Glomerular visceral epithelial cell (primary cell): ENCODE measurements around the gene PSMG4.
A peak's percentile ranks its signal among the peaks of the same experiment; 100 is the strongest.
"Not testable (repeated sequence)": the region's sequence is repeated elsewhere in the genome, so short reads cannot be mapped to it uniquely, and the experiment has no call there.

Source experiments
- DNase-seq: peaks from one replicate; pipeline ENCODE4 v3.0.0-alpha.2; 2016; ENCODE audit errors: extremely low spot score

Gene PSMG4

GRCh38 chr6:3230256-3230882 lies 28.4 kb upstream of the PSMG4 start:
- DNase-seq: no peak

GRCh38 chr6:3230900-3231246 lies 27.9 kb upstream of the PSMG4 start:
- peak; percentile 59 for DNase-seq

- DNase-seq: peak; percentile 86
These were observed 27.3 kb upstream of the PSMG4 start for GRCh38 chr6:3231247-3232016.

- DNase-seq: no peak
These were observed 26.5 kb upstream of the PSMG4 start for GRCh38 chr6:3232017-3232945.

GRCh38 chr6:3233321-3233720 lies 25.4 kb upstream of the PSMG4 start:
- no peak for DNase-seq

GRCh38 chr6:3233904-3234303 lies 24.8 kb upstream of the PSMG4 start:
- DNase-seq: no peak

GRCh38 chr6:3235486-3235885 lies 23.3 kb upstream of the PSMG4 start:
- DNase-seq: no peak

- no peak for DNase-seq
These were observed 22.7 kb upstream of the PSMG4 start for GRCh38 chr6:3236005-3236404.

GRCh38 chr6:3237761-3238662 lies 20.7 kb upstream of the PSMG4 start:
- DNase-seq: no peak

GRCh38 chr6:3239110-3239830 lies 19.5 kb upstream of the PSMG4 start:
- DNase-seq: no peak

- no peak for DNase-seq
These were observed 18.2 kb upstream of the PSMG4 start for GRCh38 chr6:3240595-3240994.

GRCh38 chr6:3241745-3242144 lies 17.0 kb upstream of the PSMG4 start:
- DNase-seq: not testable (repeated sequence)

GRCh38 chr6:3242768-3243167 lies 16.0 kb upstream of the PSMG4 start:
- DNase-seq: no peak

GRCh38 chr6:3244003-3244831 lies 14.5 kb upstream of the PSMG4 start:
- DNase-seq: no peak

GRCh38 chr6:3244832-3245161 lies 13.9 kb upstream of the PSMG4 start:
- not testable (repeated sequence) for DNase-seq

- no peak for DNase-seq
These were observed 13.5 kb upstream of the PSMG4 start for GRCh38 chr6:3245216-3245615.

- peak; percentile 87 for DNase-seq
These were observed 11.2 kb upstream of the PSMG4 start for GRCh38 chr6:3247255-3248146.

GRCh38 chr6:3249821-3250220 lies 8.9 kb upstream of the PSMG4 start:
- no peak for DNase-seq

- no peak for DNase-seq
These were observed 8.5 kb upstream of the PSMG4 start for GRCh38 chr6:3250231-3250675.
